Umbilical cord (tissue), 2 donors: ENCODE measurements around the gene SLC35E1. TPM values are rescaled to one million over a fixed set of nuclear protein-coding genes. Genes with fewer than 3 reads are reported as not detected.
A peak's percentile ranks its signal among the peaks of the same experiment; 100 is the strongest.
"Not testable (repeated sequence)": the region's sequence is repeated elsewhere in the genome, so short reads cannot be mapped to it uniquely, and the experiment has no call there.

Source experiments
- DNase-seq: peaks from one replicate; pipeline ENCODE4 v3.0.0-alpha.2; 2015; ENCODE audit warnings: low spot score
- total RNA-seq: library from RNA; depleted of rRNA; stranded (reverse); fragments of >200 nt; gene quantifications from one replicate; pipeline ENCODE4 v1.2.3, GENCODE V29; 2014; ENCODE audit warnings: low replicate concordance; ENCODE audit not compliant: insufficient read depth

The SLC35E1 gene
- total RNA-seq, 1 donor from 2014 or later: 25.5 TPM

GRCh38 chr19:16544473-16545231 lies 27.6 kb downstream of the SLC35E1 start:
- no peak for DNase-seq

DNA sequence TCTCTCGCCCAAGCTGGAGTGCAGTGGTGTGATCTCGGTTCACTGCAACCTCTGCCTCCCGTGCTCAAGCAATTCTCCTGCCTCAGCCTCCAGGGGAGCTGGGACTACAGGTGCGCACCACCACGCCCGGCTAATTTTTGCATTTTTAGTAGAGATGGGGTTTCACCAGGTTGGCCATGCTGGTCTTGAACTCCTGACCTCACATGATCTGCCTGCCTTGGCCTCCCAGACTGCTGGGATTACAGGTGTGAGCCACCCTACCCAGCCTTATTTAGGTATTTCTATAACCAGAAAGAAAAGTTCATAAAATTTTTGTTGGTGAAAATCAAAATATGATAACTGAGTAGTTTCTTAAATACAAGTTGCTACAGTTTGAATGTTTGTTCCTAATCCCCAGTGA lies 28.5 kb downstream of the SLC35E1 start:
- not testable (repeated sequence) for DNase-seq

- DNase-seq: no peak
These were observed 29.2 kb downstream of the SLC35E1 start for GRCh38 chr19:16542910-16543472.

DNA sequence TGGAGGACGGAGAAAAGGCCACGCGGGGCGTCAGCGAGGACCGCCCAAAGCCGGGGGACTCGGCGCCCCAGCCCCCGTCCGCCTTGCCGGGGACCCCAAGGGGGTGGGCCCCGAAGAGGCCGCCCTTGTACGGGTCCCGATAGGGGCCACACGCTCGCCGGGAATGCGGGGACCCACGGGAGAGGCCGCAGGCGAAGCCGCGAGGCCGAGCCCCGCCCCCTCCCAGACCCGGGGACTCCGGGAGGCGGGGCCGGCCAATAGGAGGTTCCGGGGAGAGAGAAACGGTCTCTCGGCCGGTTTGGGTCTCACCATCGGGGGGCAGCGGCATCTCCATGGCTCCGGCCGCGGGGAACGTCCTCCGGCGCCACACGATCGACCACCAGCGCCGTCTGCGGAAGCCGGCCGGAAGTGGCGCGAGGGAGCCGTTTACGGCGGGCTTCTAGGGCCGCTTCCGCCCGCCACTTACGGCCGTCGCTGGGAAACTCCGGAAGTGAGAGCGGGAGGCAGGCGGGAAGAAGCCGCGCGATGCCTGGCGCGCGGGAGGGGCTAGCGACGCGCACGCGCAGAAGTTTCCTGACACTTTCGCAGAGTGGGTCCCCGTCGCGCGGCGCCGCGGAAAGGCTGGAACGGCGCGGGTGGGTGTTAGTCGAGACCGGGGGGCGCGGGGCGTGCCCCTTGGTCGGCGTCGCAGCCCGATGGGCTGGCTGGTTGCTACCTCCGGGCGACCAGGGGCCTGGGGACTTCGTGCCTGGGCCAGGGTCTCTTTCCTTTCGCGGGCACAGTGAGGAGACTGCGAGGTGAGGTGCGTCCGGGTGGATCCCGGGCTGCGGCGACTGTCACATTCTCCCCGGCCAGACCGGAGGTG lies 29.9 kb downstream of the SLC35E1 start, which contains the start of gene CHERP:
Gene CHERP, minus strand, starts transcription at position 393 of the 865 bp plus-strand sequence. Its CDS starts 59 bp downstream, at position 334.
- peak; percentile 97 for DNase-seq

GRCh38 chr19:16541526-16542044 lies 30.6 kb downstream of the SLC35E1 start:
- DNase-seq: no peak

DNA sequence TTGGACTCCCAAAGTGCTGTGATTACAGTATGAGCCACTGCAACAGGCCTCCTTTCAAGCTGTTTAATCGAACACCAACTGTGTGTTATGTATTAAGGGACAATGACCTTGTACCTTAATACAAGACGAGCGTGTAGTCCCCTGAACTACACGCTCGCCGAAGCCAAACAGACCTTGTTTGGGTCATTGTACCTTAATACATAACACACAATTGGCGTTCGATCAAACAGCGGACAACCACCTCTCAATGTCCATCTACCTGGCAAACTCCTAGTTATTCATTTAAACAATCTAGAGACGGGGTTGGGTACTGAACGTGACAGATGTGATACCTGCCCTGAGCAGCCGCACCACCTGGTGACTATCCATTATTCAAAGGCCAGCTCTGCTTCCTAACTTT lies 31.3 kb downstream of the SLC35E1 start:
- no peak for DNase-seq

GRCh38 chr19:16537111-16537510 lies 35.1 kb downstream of the SLC35E1 start:
- DNase-seq: no peak

DNA sequence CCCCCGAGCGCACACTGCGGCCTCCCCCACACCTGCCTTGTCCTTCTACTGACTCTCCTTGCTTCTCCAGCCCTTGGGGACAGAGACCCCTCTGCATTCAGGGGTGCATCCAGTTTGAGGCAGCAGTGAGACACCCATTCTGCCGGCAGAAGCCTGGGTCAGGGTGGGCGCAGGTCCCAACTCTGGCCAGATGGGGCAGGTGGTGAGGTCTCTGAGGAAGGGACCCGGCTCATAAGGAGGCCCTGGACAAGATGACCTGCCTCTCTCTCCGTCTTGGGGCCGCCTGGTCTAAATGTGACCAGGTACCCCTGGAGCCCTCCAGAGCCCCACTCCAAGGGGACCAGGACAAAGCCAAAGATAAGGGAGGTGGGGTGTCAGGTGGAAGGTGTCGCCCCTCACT lies 36.1 kb downstream of the SLC35E1 start:
- no peak for DNase-seq

DNA sequence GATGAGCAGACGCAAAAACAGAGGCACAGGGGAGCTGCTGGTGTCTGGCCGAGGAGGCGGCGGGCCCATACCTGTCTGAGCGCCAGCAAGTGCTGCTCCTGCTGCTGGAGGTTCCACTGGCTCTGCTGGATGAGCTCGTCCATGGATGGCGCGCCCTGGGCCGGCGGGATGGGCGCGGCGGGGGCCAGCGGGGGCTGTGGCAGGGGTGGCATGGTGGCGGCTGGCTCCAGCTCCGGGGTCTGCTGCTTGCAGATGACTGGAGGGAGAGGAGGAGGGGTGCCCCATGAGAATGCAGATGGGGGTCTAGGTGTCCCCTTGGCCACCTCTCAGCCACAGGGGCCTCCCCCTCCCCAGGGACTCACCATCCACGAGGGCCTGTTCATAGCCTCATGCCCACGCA lies 36.8 kb downstream of the SLC35E1 start:
- no peak for DNase-seq

GRCh38 chr19:16532440-16533234 lies 39.6 kb downstream of the SLC35E1 start:
- no peak for DNase-seq

GRCh38 chr19:16531380-16531669 lies 40.9 kb downstream of the SLC35E1 start:
- no peak for DNase-seq

GRCh38 chr19:16530540-16531379 lies 41.5 kb downstream of the SLC35E1 start:
- no peak for DNase-seq

DNA sequence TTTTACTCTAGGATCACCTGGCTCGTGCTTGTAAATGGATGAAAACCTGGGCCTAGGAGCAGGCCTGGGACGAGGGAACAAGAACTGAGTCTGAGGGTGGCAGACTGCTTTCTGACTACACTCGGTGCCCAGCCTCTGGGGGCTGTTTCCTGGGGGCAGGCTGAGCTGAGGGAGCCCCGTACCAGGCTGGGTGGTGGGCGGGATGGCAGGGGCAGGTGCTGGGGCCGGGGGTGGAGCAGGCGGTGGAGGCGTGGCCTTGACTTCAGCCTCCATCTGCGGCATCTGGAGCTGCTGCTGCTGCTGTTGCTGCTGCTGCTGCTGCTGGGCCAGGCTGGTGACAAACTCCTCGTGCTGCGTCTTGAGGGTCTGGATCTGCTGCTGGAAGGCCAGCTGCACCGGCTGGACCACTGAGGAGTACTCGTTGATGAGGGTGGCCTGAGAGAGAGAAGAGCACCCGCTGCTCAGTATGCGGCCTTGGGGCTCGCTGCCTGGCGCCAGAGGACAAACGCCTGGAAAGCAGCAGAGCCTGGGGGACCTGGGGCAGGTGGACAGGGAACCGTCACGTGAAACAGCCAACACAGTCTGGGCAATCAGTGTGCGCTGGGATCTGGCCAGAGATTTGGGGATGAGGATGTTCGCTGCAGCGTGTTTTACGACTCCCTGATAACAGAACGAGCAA lies 42.6 kb downstream of the SLC35E1 start:
- DNase-seq: no peak

- DNase-seq: no peak
These were observed 44.2 kb downstream of the SLC35E1 start for GRCh38 chr19:16527971-16528521.

DNA sequence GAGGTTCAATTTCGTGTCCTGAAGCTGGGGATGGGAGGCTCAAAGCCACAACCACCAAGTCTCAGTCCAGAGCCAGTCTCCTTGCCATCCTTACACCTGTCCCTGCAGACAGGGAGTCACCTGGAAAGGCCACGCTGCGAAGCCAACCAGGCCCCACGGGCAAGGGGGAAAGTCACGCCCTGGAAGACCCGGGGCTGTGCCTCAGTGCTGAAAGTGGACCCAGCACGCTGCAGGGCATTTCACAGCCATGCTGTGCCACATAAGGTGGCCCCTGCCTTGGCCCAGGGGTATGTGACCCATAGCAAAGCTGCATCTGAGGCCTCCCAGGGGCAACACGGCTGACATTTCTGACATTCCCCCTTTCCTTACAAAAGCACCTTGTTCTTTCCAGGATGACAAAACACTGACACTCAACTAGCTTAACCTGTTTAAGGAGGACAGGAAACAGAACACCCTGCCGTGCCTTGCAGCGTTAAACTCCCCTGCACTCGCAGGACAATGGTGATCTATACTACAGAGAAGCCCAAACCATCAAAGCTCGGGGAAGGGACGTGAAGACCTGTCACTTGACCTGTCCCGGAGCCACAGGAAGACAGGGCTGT lies 44.8 kb downstream of the SLC35E1 start:
- DNase-seq: peak; percentile 46

- DNase-seq: no peak
These were observed 46.3 kb downstream of the SLC35E1 start for GRCh38 chr19:16525751-16526481.

DNA sequence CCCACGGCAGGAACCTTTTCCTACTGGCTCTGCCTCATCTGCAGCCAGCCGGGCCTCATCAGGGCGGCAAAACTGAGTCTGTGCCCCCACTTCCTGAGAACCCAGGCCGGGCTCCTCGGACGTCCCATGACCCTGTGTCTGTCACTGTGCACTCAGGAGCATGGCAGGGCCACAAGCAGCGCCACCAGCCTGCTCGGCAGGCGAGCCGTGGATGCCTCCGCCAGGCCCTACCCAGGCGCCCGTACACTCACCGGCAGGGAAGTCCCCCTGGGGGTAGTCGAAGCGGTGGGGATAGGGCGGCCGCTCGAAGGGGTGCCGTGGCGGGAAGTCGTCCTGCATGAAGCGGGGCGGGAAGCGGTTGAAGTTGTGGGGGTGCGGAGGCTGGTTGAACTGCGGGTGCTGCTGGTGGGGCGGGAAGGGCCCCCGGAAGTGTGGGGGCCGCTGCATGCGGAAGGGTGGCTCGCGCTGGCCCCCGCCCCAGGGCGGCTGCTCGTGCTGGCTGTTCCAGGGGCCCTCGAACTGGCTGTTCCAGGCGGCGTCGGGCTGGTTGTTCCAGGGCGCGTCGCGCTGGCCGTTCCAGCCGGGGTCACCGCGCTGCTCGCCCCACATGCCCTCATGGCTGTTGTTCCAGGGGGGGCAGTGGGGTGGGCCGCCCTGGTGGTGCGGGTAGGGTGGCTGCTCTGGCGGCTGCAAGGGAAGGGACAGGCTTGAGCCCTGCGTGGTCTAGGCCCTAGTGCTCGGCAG lies 47.1 kb downstream of the SLC35E1 start:
- DNase-seq: no peak
